SK-N-SH treated with all-trans-retinoic acid at 6 μM for 48 hours (cell line): ENCODE results near the gene CCNI2.

Experiments
- ATAC-seq: fragments of 200-7000 bp; cut with Tn5 transposase; 3 replicates; pipeline ENCODE4 v1.9.1; 2020; ENCODE audit warnings: mild to moderate bottlenecking, moderate library complexity
- ARNTL ChIP-seq: fragments of 450-650 bp; formaldehyde crosslinking; IDR thresholded peaks from 2 replicates; pipeline ENCODE4 v1.5.0; 2020; ENCODE audit warnings: low read depth, mild to moderate bottlenecking, moderate library complexity, borderline replicate concordance
- BACH2 ChIP-seq: fragments of 250-450 bp; sonication (Bioruptor Pico); IDR thresholded peaks from 2 replicates; pipeline ENCODE4 v1.9.0; 2021; ENCODE audit warnings: mild to moderate bottlenecking, borderline replicate concordance
- CREB5 ChIP-seq: fragments of 250-450 bp; sonication (Bioruptor Pico); IDR thresholded peaks from 2 replicates; pipeline ENCODE4 v1.5.1; 2020; ENCODE audit warnings: low read depth, mild to moderate bottlenecking, moderate library complexity
- CSDC2 ChIP-seq: fragments of 250-450 bp; sonication (Bioruptor Pico); IDR thresholded peaks from 2 replicates; pipeline ENCODE4 v1.5.0; 2020; ENCODE audit warnings: mild to moderate bottlenecking, moderate library complexity
- ESRRG ChIP-seq: fragments of 250-450 bp; sonication (Bioruptor Pico); IDR thresholded peaks from 2 replicates; pipeline ENCODE4 v1.6.1; 2021; ENCODE audit warnings: mild to moderate bottlenecking
- GLIS3 ChIP-seq: fragments of 250-450 bp; sonication (Bioruptor Pico); IDR thresholded peaks from 2 replicates; pipeline ENCODE4 v1.5.0; 2020; ENCODE audit warnings: mild to moderate bottlenecking, moderate library complexity
- ISL1 ChIP-seq: fragments of 250-450 bp; sonication (Bioruptor Pico); IDR thresholded peaks from 2 replicates; pipeline ENCODE4 v2.1.2; 2022; ENCODE audit warnings: mild to moderate bottlenecking, moderate library complexity
- OSR1 ChIP-seq: fragments of 250-450 bp; sonication (Bioruptor Pico); IDR thresholded peaks from 2 replicates; pipeline ENCODE4 v1.8.0; 2022; ENCODE audit warnings: moderate library complexity, mild to moderate bottlenecking, inconsistent platforms
- PPARA ChIP-seq: fragments of 250-450 bp; sonication (Bioruptor Pico); IDR thresholded peaks from 2 replicates; pipeline ENCODE4 v1.5.0; 2020; ENCODE audit warnings: mild to moderate bottlenecking, borderline replicate concordance
- RARB ChIP-seq: fragments of 250-450 bp; sonication (Bioruptor Pico); IDR thresholded peaks from 2 replicates; pipeline ENCODE4 v1.8.0; 2021; ENCODE audit warnings: mild to moderate bottlenecking, moderate library complexity
- SNAI2 ChIP-seq: fragments of 250-450 bp; sonication (Bioruptor Pico); IDR thresholded peaks from 2 replicates; pipeline ENCODE4 v1.5.0; 2020; ENCODE audit warnings: mild to moderate bottlenecking, moderate library complexity
- TCF4 ChIP-seq: fragments of 250-450 bp; sonication (Bioruptor Pico); IDR thresholded peaks from 2 replicates; pipeline ENCODE4 v1.8.0; 2021; ENCODE audit warnings: mild to moderate bottlenecking, moderate library complexity, borderline replicate concordance
- TSHZ2 ChIP-seq: fragments of 250-450 bp; sonication (Bioruptor Pico); IDR thresholded peaks from 2 replicates; pipeline ENCODE4 v1.5.0; 2020; ENCODE audit warnings: mild to moderate bottlenecking, moderate library complexity
- ZC3H10 ChIP-seq: fragments of 250-450 bp; sonication (Bioruptor Pico); IDR thresholded peaks from 2 replicates; pipeline ENCODE4 v1.5.1; 2021; ENCODE audit warnings: mild to moderate bottlenecking, moderate library complexity
- ZFP3 ChIP-seq: fragments of 250-450 bp; sonication (Bioruptor Pico); IDR thresholded peaks from 2 replicates; pipeline ENCODE4 v1.5.0; 2020; ENCODE audit warnings: mild to moderate bottlenecking, moderate library complexity
- ZFP30 ChIP-seq: fragments of 450-650 bp; formaldehyde crosslinking; IDR thresholded peaks from 2 replicates; pipeline ENCODE4 v1.5.0; 2022; ENCODE audit warnings: mild to moderate bottlenecking, moderate library complexity
- ZNF565 ChIP-seq: fragments of 450-650 bp; formaldehyde crosslinking; conservative IDR thresholded peaks from 2 replicates; pipeline ENCODE4 v1.5.0; 2020; ENCODE audit warnings: low read depth, mild to moderate bottlenecking, moderate library complexity
- ZNF70 ChIP-seq: fragments of 450-650 bp; formaldehyde crosslinking; IDR thresholded peaks from 2 replicates; pipeline ENCODE4 v1.5.0; 2020; ENCODE audit warnings: mild to moderate bottlenecking, moderate library complexity
- ZNF8 ChIP-seq: fragments of 450-650 bp; formaldehyde crosslinking; IDR thresholded peaks from 2 replicates; pipeline ENCODE4 v1.5.0; 2020; ENCODE audit warnings: mild to moderate bottlenecking, moderate library complexity
- TF ChIP-seq, protein P1 (sequence below): fragments of 250-450 bp; sonication (Bioruptor Pico); IDR thresholded peaks from 2 replicates; pipeline ENCODE4 v1.8.0; 2020; ENCODE audit warnings: mild to moderate bottlenecking, moderate library complexity, borderline replicate concordance
- TF ChIP-seq, protein P2 (sequence below): fragments of 250-450 bp; sonication (Bioruptor Pico); IDR thresholded peaks from 2 replicates; pipeline ENCODE4 v1.5.1; 2021; ENCODE audit warnings: mild to moderate bottlenecking, moderate library complexity
- TF ChIP-seq, protein P3 (sequence below): fragments of 250-450 bp; sonication (Bioruptor Pico); IDR thresholded peaks from 2 replicates; pipeline ENCODE4 v1.8.0; 2021; ENCODE audit warnings: low read depth, mild to moderate bottlenecking, moderate library complexity, borderline replicate concordance

CCNI2 gene

GRCh38 chr5:132773114-132773513 is 25.9 kb downstream of the CCNI2 start:
- no peak for TF ChIP-seq ZNF70 (CRISPR knock-in tag)
- TF ChIP-seq ZC3H10: no peak
- TF ChIP-seq, protein P1, sequence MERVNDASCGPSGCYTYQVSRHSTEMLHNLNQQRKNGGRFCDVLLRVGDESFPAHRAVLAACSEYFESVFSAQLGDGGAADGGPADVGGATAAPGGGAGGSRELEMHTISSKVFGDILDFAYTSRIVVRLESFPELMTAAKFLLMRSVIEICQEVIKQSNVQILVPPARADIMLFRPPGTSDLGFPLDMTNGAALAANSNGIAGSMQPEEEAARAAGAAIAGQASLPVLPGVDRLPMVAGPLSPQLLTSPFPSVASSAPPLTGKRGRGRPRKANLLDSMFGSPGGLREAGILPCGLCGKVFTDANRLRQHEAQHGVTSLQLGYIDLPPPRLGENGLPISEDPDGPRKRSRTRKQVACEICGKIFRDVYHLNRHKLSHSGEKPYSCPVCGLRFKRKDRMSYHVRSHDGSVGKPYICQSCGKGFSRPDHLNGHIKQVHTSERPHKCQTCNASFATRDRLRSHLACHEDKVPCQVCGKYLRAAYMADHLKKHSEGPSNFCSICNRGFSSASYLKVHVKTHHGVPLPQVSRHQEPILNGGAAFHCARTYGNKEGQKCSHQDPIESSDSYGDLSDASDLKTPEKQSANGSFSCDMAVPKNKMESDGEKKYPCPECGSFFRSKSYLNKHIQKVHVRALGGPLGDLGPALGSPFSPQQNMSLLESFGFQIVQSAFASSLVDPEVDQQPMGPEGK (CRISPR knock-in tag): no peak
- no peak for TF ChIP-seq ARNTL
- TF ChIP-seq ZFP30: no peak
- TF ChIP-seq, protein P2, sequence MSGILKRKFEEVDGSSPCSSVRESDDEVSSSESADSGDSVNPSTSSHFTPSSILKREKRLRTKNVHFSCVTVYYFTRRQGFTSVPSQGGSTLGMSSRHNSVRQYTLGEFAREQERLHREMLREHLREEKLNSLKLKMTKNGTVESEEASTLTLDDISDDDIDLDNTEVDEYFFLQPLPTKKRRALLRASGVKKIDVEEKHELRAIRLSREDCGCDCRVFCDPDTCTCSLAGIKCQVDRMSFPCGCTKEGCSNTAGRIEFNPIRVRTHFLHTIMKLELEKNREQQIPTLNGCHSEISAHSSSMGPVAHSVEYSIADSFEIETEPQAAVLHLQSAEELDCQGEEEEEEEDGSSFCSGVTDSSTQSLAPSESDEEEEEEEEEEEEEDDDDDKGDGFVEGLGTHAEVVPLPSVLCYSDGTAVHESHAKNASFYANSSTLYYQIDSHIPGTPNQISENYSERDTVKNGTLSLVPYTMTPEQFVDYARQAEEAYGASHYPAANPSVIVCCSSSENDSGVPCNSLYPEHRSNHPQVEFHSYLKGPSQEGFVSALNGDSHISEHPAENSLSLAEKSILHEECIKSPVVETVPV (CRISPR knock-in tag): no peak
- no peak for TF ChIP-seq ESRRG
- TF ChIP-seq ZNF8 (CRISPR knock-in tag): no peak
- TF ChIP-seq PPARA: no peak
- TF ChIP-seq TSHZ2: no peak
- no peak for TF ChIP-seq TCF4
- TF ChIP-seq BACH2 (CRISPR knock-in tag): no peak
- no peak for TF ChIP-seq ISL1 (CRISPR knock-in tag)
- no peak for ATAC-seq

- TF ChIP-seq ESRRG (no peak), SNAI2 (CRISPR knock-in tag) (no peak), ZFP3 (CRISPR knock-in tag) (no peak), GLIS3 (CRISPR knock-in tag) (no peak), TSHZ2 (no peak), OSR1 (CRISPR knock-in tag) (no peak), PPARA (no peak), TCF4 (no peak), CREB5 (CRISPR knock-in tag) (no peak), ZNF70 (CRISPR knock-in tag) (no peak), ARNTL (no peak), ZFP30 (no peak), ISL1 (CRISPR knock-in tag) (no peak), RARB (CRISPR knock-in tag) (no peak), ZNF565 (CRISPR knock-in tag) (no peak), ZC3H10 (no peak), BACH2 (CRISPR knock-in tag) (no peak), CSDC2 (CRISPR knock-in tag) (no peak)
- TF ChIP-seq, protein P2 (CRISPR knock-in tag): no peak
- TF ChIP-seq, protein P3, sequence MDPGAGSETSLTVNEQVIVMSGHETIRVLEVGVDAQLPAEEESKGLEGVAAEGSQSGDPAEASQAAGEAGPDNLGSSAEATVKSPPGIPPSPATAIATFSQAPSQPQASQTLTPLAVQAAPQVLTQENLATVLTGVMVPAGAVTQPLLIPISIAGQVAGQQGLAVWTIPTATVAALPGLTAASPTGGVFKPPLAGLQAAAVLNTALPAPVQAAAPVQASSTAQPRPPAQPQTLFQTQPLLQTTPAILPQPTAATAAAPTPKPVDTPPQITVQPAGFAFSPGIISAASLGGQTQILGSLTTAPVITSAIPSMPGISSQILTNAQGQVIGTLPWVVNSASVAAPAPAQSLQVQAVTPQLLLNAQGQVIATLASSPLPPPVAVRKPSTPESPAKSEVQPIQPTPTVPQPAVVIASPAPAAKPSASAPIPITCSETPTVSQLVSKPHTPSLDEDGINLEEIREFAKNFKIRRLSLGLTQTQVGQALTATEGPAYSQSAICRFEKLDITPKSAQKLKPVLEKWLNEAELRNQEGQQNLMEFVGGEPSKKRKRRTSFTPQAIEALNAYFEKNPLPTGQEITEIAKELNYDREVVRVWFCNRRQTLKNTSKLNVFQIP (CRISPR knock-in tag): no peak
- ATAC-seq: no peak
Measured at GRCh38 chr5:132773601-132774355, 26.6 kb downstream of the CCNI2 start.
